Measurements from ENCODE around the gene ZNF688.
"Not testable (repeated sequence)": the region's sequence is repeated elsewhere in the genome, so short reads cannot be mapped to it uniquely, and the experiment has no call there.

Gene ZNF688

DNA sequence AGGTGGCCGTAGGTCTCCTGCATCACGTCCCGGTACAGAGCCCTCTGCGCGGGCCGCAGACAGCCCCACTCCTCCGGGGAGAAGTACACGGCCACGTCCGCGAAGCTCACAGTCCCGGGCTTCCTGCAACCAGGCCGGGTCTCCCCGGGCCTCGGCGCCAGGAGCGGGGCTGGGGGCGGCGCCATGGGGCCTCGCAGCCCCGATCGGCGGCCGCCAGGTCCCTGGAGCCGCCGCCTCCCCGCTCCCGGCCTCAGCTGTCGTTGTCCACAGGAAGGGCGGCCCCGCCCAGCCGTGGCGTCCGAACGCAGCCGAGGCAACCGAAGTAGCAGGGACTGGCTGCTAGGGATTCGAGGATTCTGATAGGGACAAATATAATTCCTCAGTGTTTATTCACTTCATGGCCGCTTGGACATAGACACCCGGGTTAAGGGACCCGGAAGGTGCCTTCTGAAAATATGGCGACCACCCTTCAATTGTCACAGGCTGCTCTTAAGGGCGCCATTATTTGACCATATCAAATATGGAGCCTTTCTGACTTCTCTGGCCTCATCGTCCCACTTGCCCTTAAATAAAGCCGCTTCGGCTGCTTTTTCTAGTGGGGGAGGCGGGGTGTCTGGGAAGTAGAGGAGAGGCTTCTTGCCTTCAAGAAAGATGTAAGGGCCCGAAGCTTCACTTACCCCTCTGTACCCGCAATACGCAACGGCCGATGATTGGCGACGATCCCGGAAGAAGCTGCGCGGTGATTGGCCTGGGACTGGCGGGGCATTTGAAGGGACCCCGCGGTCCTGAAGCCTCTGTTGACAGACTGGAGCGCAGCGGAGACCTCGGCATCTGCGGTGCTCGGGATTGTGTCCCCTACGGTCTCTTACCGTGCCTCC, at the start of gene ZNF688:
Gene ZNF688, minus strand, starts transcription at position 270 of the 878 bp plus-strand sequence. Its CDS starts 85 bp downstream, at position 185.
- DNase-seq = peak; percentile 94

DNA sequence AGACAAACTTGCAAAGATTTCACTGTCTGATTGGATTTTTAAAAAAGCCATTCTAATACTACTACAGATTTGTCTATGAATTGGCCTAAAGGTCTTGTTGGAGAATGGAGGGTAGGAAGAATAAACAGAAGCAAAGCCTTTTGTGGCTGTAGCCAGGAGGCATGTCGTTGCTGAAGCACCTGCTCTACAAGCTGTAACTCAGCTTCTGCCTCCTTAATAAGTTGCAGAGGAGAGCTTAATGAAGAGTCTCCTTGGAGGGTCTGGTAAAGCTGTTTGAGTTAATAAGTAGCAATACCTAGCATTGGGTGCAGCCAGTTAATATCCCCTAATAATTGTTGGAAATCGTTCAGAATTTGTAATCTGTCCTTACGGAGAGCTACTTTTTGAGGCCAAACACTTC, 48.7 kb upstream of the ZNF688 start:
- no peak for DNase-seq

DNA sequence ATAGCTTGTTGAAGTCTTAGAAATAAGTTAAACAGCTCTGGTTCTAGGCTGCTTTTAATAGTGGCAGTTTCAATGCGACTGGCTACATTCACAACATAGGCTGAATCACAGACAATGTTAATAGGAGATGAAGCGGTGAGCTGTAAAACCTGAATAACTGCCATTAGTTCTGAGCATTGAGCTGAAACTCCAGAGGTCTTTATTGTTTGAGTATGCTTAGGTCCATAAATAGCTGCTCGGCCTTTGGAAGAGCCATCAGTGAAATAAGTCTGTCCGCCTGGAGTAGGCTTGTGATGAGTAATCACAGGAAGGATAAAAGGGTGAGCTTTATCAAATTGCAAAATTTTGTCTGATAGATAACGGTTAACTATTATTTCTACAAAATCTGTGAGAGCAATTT, 48.1 kb upstream of the ZNF688 start:
- no peak for DNase-seq

DNA sequence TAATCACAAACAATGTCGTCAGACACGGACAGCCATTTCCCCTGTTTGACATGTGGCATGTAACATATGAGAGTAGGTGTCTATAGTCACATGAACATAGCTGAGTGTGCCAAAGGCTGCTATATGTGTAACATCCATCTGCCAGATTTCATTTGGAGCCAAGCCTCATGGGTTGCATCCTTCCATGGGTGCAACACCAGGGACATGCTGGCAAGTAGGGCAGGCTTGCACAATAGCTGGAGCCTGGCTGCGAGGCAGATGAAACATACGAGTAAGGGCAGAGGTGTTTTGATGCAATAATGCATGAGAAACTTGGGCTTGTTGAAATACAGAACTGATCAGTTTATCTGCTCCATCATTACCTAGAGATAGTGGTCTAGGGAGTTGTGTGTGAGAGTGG, 47.7 kb upstream of the ZNF688 start:
- no peak for DNase-seq

DNA sequence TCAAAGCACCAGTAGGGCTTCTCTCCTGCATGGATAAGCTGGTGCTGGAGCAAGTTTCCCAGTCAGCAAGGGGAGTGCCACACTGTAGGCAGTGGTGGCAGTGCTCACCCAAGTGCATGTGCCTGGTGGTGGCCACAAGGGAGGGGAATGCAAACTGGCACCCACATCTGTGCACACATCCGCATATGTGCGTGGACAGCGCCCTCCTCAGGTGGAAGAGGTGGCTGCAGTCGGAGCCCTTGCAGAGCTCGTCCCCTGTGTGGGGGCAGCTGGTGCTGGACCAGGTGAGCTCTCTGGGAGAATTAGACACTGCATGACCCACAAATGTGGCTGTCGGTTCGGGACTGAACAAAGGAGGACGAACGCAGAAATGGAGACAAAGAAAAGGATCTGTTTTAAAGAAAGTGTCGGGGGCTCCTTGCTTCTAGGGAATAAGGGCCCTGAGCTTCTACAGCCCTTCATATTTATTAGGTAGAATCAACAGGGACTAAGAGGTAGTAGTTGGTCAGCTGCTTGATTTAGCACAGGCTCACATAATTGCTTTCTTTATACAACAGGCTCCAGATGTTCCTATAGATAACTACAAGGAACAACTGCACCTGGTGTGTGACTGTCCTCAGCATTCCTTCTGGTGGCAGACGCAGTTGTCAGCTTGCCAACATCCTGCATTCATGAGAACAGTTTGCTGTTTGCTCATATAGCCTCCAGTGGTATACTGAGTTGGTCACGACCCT, 44.0 kb upstream of the ZNF688 start:
- peak; percentile 88 for DNase-seq

DNA sequence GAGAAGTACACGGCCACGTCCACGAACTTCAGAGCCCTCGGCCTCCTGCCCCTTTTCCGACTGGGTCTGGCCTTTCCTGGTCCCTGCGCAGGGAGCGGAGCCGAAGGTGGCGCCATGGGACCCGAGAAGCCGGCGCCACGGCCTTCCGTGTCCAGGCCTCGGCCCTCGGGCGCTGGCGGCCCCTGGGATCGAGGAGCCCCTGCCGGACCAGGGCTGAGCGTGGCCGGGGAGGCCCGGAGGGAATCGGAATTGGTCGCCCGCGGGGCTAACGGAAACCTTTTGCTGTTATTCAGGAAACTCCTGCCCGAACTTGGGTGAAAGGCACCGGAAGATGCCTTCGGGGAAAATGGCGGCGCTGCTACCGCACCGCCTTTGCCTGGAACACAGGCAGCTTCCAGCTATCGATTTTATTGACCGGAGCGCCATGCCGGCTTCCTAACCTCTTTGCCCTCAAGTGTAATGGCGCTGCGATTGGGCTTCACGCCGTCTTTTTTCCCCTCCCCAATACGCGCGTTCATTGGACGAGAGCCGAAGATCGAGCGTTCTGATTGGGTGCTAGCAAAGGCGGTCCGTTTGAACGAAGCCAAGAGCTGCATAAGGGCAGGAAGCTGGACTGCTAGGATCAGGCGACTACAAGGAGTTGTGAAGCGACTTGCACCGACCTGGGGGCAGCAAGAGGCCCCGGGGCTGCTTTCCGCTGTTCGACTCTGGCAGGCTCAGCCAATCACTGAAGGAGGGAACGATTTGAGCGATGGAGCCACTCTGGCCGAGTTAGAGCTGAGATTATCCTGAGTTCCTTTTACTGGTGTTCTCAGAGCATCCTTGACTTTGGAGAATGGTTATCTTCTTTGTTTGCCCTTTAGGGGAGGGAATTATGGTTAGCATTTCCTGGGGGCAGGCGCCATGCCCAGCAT, 38.7 kb upstream of the ZNF688 start, which contains the start of gene ZNF689:
Gene ZNF689, minus strand, starts transcription at position 464 of the 914 bp plus-strand sequence. Its CDS starts 348 bp downstream, at position 116.
- DNase-seq = peak; percentile 94

DNA sequence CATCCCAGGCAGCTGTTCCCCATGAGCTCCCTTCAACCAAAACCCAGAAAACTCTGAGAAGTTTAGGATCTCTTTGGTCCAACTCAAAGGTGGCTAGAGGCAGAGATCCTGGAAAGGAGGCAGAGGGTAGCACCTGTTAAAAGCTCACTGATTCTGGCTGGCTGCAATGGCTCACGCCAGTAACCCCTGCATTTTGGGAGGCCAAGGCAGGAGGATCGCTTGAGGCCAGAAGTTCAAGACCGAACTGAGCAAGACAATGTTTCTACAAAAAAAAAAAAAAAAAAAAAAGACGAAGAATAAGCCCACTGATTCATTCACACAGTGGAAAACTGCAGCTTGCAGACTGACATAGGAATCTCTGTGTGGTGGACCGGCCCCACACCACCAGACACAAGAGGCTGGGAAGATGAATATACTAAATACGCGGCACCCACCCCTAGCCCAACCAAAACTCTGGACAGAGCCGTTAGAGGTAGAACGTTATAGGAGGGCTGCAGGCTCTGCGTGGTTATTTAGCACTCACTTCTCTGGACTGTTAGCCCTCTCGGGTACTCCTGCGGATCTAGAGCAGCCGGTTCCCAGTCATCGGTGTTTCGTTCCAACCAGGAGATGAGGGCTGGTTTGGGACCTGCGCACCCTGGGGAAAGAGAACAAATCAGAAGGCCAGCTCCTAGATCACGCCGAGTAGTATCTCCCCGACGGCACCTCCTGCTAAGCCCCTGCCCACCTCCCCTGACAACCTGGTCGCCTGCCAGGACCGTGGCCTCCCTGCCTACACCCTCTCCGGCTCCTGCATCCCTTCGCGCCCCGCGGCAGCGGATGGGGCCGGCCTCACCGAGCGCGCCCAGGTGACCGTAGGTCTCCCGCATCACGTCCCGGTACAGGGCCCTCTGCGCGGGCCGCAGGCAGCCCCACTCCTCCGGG, 37.8 kb upstream of the ZNF688 start:
- DNase-seq = peak; percentile 30

DNA sequence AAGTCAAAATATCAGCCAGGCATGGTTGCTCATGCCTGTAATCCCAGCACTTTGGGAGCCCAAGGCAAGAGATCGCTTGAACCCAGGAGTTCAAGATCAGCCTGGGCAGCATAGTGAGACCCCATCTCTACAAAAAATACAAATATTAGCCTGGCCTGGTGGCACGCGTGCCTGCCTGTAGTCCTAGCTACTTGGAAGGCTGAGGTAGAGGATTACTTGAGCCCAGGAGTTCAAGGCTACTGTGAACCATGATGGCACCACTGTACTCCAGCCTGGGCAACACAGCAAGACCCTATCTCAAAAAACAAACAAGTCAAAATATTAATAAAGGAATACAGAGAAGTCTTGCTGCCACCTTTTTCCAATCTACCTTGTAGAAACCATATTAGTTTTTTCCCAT, 34.5 kb upstream of the ZNF688 start:
- DNase-seq = no peak

DNA sequence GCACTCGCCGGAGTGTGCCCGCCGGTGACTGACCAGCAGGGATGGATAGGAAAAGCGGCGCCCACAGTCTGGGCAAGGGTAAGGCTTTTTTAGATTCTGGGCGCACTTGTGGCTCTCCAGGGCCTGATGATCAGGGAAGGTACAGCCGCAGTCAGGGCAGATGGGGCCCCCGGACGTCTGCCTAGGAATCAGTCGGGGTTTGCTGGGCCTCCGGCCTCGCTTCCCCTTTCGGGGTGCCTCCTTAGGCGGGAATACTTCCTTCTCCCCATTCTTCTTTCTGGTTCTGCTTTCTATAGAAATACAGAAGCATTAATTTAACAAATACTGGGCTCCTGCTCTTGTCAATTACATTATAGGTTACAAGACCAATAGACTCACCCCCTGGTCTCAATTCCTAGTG, 33.6 kb upstream of the ZNF688 start:
- DNase-seq = no peak

DNA sequence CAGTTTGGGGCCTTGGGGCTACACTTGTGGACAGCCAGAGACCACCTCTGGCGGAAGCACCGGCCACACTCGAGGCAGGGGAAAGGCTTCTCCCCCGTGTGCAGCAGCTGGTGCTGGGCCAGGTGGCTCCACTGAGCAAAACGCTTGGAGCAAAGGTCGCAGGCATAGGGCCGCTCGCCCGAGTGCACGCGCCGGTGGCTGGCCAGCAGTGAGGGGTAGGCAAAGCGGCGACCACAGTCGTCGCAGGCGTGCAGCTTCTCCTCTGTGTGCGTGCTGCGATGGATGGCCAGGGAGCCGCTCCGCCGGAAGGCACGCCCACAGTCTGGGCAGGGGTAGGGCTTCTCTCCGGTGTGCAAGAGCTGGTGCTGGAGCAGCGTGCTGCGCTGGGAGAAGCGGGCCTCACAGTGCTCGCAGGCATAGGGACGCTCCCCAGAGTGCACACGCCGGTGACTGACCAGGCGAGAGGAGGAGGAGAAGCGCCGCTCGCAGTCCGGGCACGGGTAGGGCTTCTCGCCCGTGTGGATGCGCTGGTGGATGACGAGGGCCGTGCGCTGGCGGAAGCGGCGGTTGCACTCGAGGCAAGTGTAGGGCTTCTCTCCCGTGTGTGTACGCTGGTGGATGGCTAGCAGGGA, 32.9 kb upstream of the ZNF688 start:
- no peak for DNase-seq

DNA sequence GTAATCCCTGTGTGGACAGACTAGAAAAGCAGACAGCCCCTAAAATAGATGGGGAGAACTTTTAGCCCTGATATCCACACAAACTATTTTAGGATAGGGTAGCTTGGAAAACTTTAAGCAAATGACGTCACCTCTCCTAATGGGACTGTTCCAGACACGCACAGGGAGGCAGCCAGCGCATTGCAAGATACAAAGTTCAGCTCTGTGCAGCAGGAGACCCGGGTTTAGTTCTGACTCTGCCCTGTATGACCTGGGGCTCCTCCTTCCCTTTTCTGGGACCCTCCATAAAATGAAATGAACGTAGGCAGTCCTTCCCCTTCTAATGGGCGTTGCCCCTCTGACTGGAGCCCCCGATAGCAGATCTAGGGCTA, 32.4 kb upstream of the ZNF688 start:
- no peak for DNase-seq

DNA sequence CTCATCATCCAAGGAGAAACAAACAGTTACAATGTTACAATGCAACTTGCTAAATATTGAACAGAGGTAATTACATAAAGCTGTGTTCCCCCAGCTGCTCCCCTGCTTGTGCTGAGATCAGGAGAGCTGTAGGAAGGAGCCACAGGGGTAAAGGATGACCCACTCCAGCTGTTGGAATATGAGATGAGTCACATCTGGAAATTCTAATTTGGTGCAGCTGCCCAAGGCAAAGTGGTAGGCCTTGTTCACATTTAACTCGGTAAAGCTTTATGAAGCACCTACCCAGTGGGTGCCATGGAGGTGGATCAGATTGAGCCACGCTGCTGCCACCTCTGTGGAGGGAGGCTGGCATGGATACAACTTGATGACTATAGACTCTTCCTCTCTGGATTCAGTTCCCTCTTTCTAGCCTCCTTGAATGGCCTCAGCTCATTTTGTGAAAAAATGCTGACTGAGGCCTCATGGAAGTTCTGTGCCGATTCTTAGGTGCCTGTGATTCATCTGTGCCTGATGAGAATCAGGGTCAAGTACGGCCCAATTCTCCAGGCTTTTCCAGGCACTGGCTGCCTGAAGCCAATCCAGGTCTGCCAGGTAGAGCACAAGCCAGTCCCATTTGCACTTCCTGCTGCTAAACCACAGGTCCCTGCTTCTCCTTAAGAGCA, 31.2 kb upstream of the ZNF688 start:
- DNase-seq = no peak

DNA sequence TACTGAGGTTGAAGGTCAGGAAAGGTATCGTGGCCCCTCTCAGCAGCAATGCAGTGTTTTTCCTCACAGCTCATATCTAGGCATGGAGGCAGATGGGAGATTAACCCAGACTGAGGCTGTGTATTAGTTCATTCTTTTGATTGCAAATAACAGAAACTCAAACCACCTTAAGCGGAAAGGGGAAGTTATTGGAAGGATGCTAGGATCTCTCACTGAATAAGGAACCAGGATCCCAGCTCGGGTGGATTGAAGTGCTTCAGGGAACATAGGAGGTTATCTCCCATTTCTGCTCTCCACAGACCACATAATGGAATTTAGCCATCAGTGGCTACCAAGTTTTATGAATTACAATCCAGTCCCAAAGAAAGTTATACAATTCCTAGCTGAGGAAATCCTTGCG, 30.5 kb upstream of the ZNF688 start:
- no peak for DNase-seq

DNA sequence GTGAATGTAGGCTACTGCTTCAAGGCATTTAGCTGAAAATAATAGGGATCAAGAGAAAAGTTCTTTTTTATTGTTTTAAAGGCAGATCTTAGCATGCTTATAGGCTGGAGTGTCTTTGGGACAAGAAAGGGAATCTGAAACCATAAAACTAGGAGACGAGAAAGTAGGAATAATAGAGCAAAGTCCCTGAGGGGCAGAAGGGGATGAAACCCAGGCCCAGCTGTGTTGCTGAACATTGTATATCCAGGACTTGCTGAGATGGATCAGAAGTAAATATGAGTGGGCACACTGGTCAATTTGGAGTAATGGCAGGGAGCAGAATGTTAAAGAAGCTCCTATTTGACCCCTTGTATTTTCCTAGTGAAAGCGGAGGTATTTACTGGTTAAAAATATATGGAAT, 29.4 kb upstream of the ZNF688 start:
- no peak for DNase-seq

DNA sequence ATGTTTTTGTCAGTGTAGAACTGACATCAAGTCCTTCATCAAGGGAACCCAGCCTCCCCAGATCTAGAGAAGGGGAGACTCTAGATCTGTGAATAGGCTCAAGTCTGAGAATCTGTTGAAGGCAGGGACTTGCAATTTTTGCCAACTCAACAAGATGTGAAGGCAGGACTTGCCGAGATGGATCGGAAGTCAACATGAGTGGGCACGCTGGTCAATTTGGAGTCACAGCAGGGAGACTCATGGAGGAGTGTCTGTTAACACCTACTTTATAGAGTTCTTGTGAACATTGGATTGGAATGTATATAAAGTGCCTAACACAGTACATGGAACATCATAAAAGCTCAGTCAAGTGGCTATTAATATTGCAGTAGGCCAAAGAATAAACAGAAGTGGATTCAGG, 28.7 kb upstream of the ZNF688 start:
- no peak for DNase-seq

DNA sequence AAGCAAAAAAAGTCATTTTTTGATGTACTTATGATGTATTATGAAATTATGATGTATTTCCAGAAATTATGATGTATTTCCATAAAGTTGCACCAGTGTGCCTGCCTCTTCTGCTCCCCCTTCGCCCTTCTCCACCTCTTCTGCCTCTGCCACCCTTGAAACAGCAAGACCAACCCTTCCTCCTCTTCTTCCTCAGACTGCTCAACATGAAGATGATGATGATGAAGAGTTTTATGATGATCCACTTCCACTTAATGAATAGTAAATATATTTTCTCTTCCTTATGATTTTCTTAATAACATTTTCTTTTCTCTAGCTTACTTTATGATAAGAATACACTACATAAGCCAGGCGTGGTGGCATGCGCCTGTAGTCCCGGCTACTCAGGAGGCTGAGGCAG, 21.4 kb upstream of the ZNF688 start:
- DNase-seq = no peak

DNA sequence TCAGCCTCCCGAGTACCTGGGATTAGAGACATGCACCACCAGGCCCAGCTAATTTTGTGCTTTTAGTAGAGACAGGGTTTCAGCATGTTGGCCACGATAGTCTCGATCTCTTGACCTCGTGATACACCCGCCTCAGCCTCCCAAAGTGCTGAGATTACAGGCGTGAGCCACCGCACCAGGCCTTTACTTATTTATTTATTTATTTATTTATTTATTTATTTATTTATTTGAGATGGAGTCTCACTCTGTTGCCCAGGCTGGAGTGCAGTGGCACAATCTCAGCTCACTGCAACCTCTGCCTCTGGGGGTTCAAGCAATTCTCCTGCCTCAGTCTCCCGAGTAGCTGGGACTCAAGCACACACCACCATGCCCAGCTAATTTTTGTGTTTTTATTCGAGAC, 19.4 kb upstream of the ZNF688 start:
- not testable (repeated sequence) for DNase-seq

DNA sequence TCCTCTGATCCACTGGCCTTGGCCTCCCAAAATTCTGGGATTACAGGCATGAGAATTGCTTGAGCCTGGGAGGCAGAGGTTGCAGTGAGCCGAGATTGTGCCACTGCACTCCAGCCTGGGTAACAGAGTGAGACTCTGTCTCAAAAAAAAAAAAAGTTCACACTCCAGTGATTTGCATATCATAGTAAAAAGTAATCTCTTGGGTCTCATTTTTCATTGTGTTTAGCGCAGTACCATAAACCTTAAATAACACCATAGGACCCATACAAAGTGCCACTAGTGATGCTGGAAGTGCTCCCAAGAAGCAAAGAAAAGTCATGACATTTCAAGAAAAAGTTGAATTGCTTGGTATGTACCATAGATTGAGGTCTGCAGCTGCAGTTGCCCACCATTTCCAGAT, 18.1 kb upstream of the ZNF688 start:
- not testable (repeated sequence) for DNase-seq

DNA sequence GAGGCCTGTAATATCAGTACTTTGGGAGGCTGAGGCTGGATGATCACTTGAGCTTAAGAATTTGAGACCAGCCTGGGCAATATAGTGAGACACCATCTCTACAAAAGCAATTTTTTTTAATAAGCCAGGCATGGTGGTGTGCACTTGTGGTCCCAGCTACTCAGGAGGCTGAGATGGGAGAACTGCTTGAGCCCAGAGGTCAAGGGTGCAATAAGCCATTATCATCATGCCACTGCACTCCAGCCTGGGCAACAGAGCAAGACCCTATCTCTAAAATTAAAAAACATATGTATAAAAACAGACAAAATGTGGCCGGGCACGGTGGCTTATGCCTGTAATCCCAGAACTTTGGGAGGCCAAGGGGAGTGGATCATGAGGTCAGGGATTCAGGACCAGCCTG, 17.1 kb upstream of the ZNF688 start:
- no peak for DNase-seq

DNA sequence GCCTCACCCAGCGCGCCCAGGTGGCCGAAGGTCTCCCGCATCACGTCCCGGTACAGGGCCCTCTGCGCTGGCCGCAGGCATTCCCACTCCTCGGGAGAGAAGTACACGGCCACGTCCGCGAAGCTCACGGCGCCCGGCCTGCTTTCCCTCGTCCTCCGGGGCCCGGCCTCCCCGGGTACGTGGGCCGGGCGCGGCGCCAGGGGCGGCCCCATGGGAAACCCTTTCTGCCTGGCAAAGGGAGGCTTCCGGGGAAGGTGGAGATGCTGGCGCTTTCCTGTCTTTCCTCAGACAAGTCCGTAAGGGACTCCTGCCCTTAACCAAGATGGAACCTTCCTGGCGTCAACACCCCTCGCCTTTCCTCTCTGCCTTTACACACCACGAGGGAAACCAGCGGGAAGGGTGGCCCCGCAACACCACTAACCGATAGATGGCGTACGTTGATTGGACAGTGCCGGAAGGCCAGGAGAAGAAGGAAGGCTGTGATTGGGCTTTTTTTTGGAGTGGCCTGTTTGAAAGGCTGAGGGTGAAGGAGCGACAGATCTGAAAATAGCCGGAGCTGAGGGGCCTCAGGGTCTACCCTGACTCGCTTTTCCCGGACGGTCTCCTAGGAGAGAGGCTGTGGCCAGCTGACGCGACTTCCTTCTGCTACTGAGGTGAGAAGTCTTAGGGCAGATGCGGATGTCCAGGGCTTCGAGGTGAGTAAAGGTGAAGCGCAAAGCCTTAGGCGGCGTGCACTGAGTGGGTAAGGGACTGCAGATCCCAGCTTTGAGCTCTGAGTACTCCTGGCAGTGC, 14.1 kb upstream of the ZNF688 start, which contains the start of gene ZNF785:
Gene ZNF785, minus strand, starts transcription at position 298 of the 792 bp plus-strand sequence. Its CDS starts 86 bp downstream, at position 212.
- peak; percentile 98 for DNase-seq

All from COR-L47 (cell line).